HepG2 (cell line): ENCODE measurements around the gene SLC35B1. TPM values are rescaled to one million over a fixed set of nuclear protein-coding genes. Genes with fewer than 3 reads are reported as not detected.

Source experiments
- ATAC-seq: fragments of 200-7000 bp; cut with Tn5 transposase; 3 replicates; pipeline ENCODE4 v1.9.1; 2020; ENCODE audit warnings: mild to moderate bottlenecking, moderate library complexity
- BruUV-seq: library from RNA; stranded (reverse); fragments of 400-500 nt; replicated peaks from 2 replicates; lab custom pipeline; 2021; lab: Mats Ljungman, UMichigan
- CTCF ChIA-PET: fragments of 300-600 bp; formaldehyde crosslinking; extraction: SDS; loops from one replicate; lab custom pipeline; 2021; ENCODE audit warnings: low total read pairs, inconsistent platforms, low intra/inter-chr PET ratio; lab: Yijun Ruan, JAX
- POLR2A ChIA-PET: fragments of 350-600 bp; sonication (Branson Sonifier 250); formaldehyde crosslinking; loops from one replicate; lab custom pipeline; 2020; ENCODE audit warnings: antibody characterized with exemption, inconsistent platforms; lab: Yijun Ruan, JAX
- DNase-seq: peaks from one replicate; pipeline ENCODE4 v3.0.0-alpha.2; 2015; ENCODE audit warnings: low spot score
- FAIRE-seq: peaks from 3 replicates; lab custom pipeline; 2011; peaks lifted over from hg19 to GRCh38; lab: Jason Lieb, UNC
- H2AFZ ChIP-seq: one replicate; pipeline ENCODE4 v1.6.1; 2011; ENCODE audit warnings: low read length, inconsistent platforms
- H3K27ac ChIP-seq: fragments of 300-600 bp; 3 replicates; pipeline ENCODE4 v1.8.0; 2011; ENCODE audit warnings: mixed run types, mild to moderate bottlenecking, mixed read lengths, low read length, inconsistent platforms; ENCODE audit not compliant: insufficient read depth; ENCODE audit errors: extremely low read length
- H3K27me3 ChIP-seq, 2 experiments: fragments of 200-600 bp in 1 of 2; 2 replicates in 1 of 2; 3 replicates in 1 of 2; pipeline versions ENCODE4 v1.6.0 to v1.8.0; 2011; ENCODE audit warnings: low read length in 2 of 2, mild to moderate bottlenecking in 2 of 2, moderate library complexity in 2 of 2, inconsistent platforms in 1 of 2; ENCODE audit not compliant: insufficient read depth in 2 of 2, control insufficient read depth in 1 of 2
- H3K36me3 ChIP-seq, 2 experiments: fragments of 200-600 bp in 1 of 2; replicated peaks in 1 of 2; 2 replicates in 1 of 2; 3 replicates in 1 of 2; pipeline versions ENCODE4 v1.5.1 to v1.8.0; 2011; ENCODE audit warnings: low read length in 2 of 2, inconsistent platforms in 1 of 2; ENCODE audit not compliant: insufficient read depth in 2 of 2, control insufficient read depth in 1 of 2
- H3K4me1 ChIP-seq: 2 replicates; pipeline ENCODE4 v1.5.1; 2012; ENCODE audit warnings: low read length, inconsistent platforms; ENCODE audit not compliant: insufficient read depth
- H3K4me2 ChIP-seq: 2 replicates; pipeline ENCODE4 v1.6.0; 2011; ENCODE audit warnings: low read depth, low read length, inconsistent platforms
- H3K4me3 ChIP-seq, 3 experiments: fragments of 200-600 bp in 1 of 3; sonication (generic), shearing (Covaris generic) in 1 of 3; replicated peaks in 1 of 3; 2 replicates each; pipeline ENCODE4 v1.5.1; 2011 to 2016; ENCODE audit warnings: low read length in 3 of 3, inconsistent platforms in 2 of 3, low read depth in 2 of 3, mild to moderate bottlenecking in 2 of 3, control low read depth in 1 of 3, mixed read lengths in 1 of 3; ENCODE audit not compliant: insufficient read depth in 1 of 3
- H3K79me2 ChIP-seq: one replicate; pipeline ENCODE4 v1.6.1; 2011; ENCODE audit warnings: low read length, inconsistent platforms; ENCODE audit not compliant: insufficient read depth
- H3K9ac ChIP-seq: 2 replicates; pipeline ENCODE4 v1.6.0; 2011; ENCODE audit warnings: mild to moderate bottlenecking, low read depth, low read length, inconsistent platforms; ENCODE audit not compliant: insufficient read depth
- H3K9me3 ChIP-seq: 2 replicates; pipeline ENCODE4 v1.5.1; 2012; ENCODE audit warnings: mild to moderate bottlenecking, low read length
- H4K20me1 ChIP-seq: 2 replicates; pipeline ENCODE4 v1.6.0; 2011; ENCODE audit warnings: inconsistent platforms, mild to moderate bottlenecking, low read length, moderate library complexity; ENCODE audit not compliant: insufficient read depth
- GFI1 ChIP-seq: sonication (generic); formaldehyde crosslinking; IDR thresholded peaks from 2 replicates; pipeline ENCODE4 v1.5.0; 2020; ENCODE audit warnings: missing genetic modification reagents, mild to moderate bottlenecking, borderline replicate concordance
- HHEX ChIP-seq: IDR thresholded peaks from 2 replicates; pipeline ENCODE4 v1.6.1; 2016; ENCODE audit warnings: control low read depth
- MEF2D ChIP-seq: sonication (generic); formaldehyde crosslinking; IDR thresholded peaks from 2 replicates; pipeline ENCODE4 v1.5.1; 2020; ENCODE audit warnings: mild to moderate bottlenecking, missing genetic modification reagents
- NFE2L2 ChIP-seq: fragments of 150-350 bp; IDR thresholded peaks from 2 replicates; pipeline ENCODE4 v1.6.1; 2014; ENCODE audit warnings: low read length
- NKX3-1 ChIP-seq: sonication (generic); formaldehyde crosslinking; IDR thresholded peaks from 2 replicates; pipeline ENCODE4 v1.5.0; 2020; ENCODE audit warnings: missing genetic modification reagents
- SIX1 ChIP-seq: sonication (generic); formaldehyde crosslinking; IDR thresholded peaks from 2 replicates; pipeline ENCODE4 v1.4.0; 2020; ENCODE audit warnings: missing genetic modification reagents, borderline replicate concordance
- U2AF1 ChIP-seq: fragments of 200-400 bp; formaldehyde crosslinking; optimal IDR thresholded peaks from 2 replicates; pipeline ENCODE3; 2017; ENCODE audit warnings: mild to moderate bottlenecking, low read depth, low read length
- YY1 ChIP-seq: IDR thresholded peaks from 2 replicates; pipeline ENCODE4 v1.6.1; 2011; ENCODE audit warnings: low read length, low read depth, moderate library complexity, mild to moderate bottlenecking; ENCODE audit not compliant: insufficient read depth, insufficient replicate concordance
- ZMYM3 ChIP-seq: sonication (generic); formaldehyde crosslinking; IDR thresholded peaks from 2 replicates; pipeline ENCODE4 v1.5.1; 2020; ENCODE audit warnings: mild to moderate bottlenecking, missing genetic modification reagents
- ZNF510 ChIP-seq: sonication (generic); formaldehyde crosslinking; IDR thresholded peaks from 2 replicates; pipeline ENCODE4 v1.4.0; 2020; ENCODE audit warnings: low read depth, mild to moderate bottlenecking, missing genetic modification reagents
- ZNF570 ChIP-seq: sonication (generic); formaldehyde crosslinking; IDR thresholded peaks from 2 replicates; pipeline ENCODE4 v1.4.0; 2020; ENCODE audit warnings: mild to moderate bottlenecking, missing genetic modification reagents, borderline replicate concordance
- ZNF644 ChIP-seq: IDR thresholded peaks from 2 replicates; pipeline ENCODE4 v1.6.1; 2016; ENCODE audit warnings: low read depth
- ZNF749 ChIP-seq: sonication (generic); formaldehyde crosslinking; IDR thresholded peaks from 2 replicates; pipeline ENCODE4 v1.8.0; 2022; ENCODE audit warnings: mild to moderate bottlenecking, missing genetic modification reagents, moderate library complexity, borderline replicate concordance
- ZNF777 ChIP-seq: sonication (generic); formaldehyde crosslinking; IDR thresholded peaks from 2 replicates; pipeline ENCODE4 v1.4.0; 2020; ENCODE audit warnings: missing genetic modification reagents
- ZNF792 ChIP-seq: IDR thresholded peaks from 2 replicates; pipeline ENCODE4 v1.6.1; 2016
- WGBS: methylation state at CpG from one replicate; pipeline ENCODE4 v1.1.6; 2017; ENCODE audit warnings: low lambda C conversion rate; 5-methylcytosine and 5-hydroxymethylcytosine counted together
- in situ Hi-C: cut with HindIII; loops from 2 replicates; pipeline ENCODE4 v1.10.0; 2017; ENCODE audit warnings: low pct_unique_long_range_greater_than_20kb; ENCODE audit not compliant: extremely low pct_ligation_motif_present
- intact Hi-C: fragments of 100-400 bp; cut with micrococcal nuclease; formaldehyde crosslinking; loops from one replicate; pipeline ENCODE4 v1.10.0; 2022; ENCODE audit not compliant: unreplicated experiment
- polyA plus RNA-seq, 8 experiments: library from polyadenylated mRNA; depleted of rRNA in 3 of 8; stranded (reverse) in 7 of 8; unstranded in 1 of 8; fragments of >200 nt; fragmentation: Illumina TruSeq in 4 of 8; extraction: Trizol in 4 of 8; gene quantifications; 2 replicates each; pipeline versions ENCODE4 v1.2.1 to v1.2.3, GENCODE V29; 2011 to 2016; ENCODE audit warnings: low read depth in 4 of 8, missing spikeins in 1 of 8, mixed read lengths in 1 of 8; ENCODE audit not compliant: insufficient read depth in 1 of 8
- total RNA-seq, 5 experiments: library from RNA; depleted of rRNA; stranded (reverse); fragments of >200 nt; fragmentation: Illumina TruSeq; extraction: Trizol; gene quantifications; 2 replicates each; pipeline ENCODE4 v1.2.3, GENCODE V29; 2016; ENCODE audit warnings: low read depth in 1 of 5
- TF ChIP-seq, protein P1 (sequence below): sonication (generic); formaldehyde crosslinking; IDR thresholded peaks from 2 replicates; pipeline ENCODE4 v1.4.0; 2020; ENCODE audit warnings: missing genetic modification reagents
- TF ChIP-seq, protein P2 (sequence below): IDR thresholded peaks from 2 replicates; pipeline ENCODE4 v1.6.1; 2016
- TF ChIP-seq, protein P3 (sequence below): sonication (generic); formaldehyde crosslinking; IDR thresholded peaks from 2 replicates; pipeline ENCODE4 v1.4.0; 2020; ENCODE audit warnings: missing genetic modification reagents
- TF ChIP-seq, protein P4 (sequence below): sonication (generic); formaldehyde crosslinking; IDR thresholded peaks from 2 replicates; pipeline ENCODE4 v1.5.0; 2020; ENCODE audit warnings: missing genetic modification reagents
- TF ChIP-seq, protein P5 (sequence below): sonication (generic); formaldehyde crosslinking; conservative IDR thresholded peaks from 2 replicates; pipeline ENCODE4 v1.4.0; 2020; ENCODE audit warnings: missing genetic modification reagents

Gene SLC35B1
- total and polyA plus RNA-seq, 2 of the 13 experiments (the other 11 are each of a cell fraction or from before 2014, with no cell fraction given), result 99.6 to 113 TPM

DNA sequence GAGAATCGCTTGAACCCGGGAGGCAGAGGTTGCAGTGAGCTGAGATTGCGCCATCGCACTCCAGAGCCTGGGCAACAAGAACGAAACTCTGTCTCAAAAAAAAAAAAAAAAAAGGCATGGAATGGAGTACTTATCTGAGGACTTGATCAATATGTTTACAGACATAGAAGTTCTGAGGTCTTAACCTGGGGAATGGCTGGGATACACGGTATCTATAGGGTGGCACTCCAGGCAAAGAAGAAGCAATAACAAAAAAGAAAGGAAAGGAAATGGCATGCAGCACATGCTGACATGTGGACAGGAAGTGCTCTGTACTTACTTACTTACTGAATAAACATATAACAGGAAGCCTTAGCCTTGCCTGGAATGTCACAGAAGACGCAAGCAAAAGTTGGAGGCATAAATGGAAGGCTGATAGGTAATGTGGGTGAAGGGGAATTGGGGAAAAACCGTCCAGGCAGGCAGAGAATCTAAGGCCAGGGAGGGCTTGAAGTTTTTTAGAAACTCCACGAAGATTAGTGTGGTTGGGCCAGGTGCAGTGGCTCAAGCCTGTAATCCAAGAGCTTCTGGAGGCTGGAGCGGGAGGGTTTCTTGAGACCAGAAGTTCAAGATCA is 19.8 kb downstream of the SLC35B1 start:
- intact Hi-C loops (no loop called here), in situ Hi-C loops (no loop called here)
- no peaks in the 10 kb centered on the region for H3K36me3 ChIP-seq
- H3K9ac ChIP-seq, result no peak overlapping the region
- WGBS, result 30% methylated on average over 10 of the region's 10 CpGs
- FAIRE-seq (peak; percentile 15), ATAC-seq (peak; percentile 65), DNase-seq (peak; percentile 58)
- BruUV-seq, result no TSS peak
- H3K4me1 ChIP-seq, result peaks cover 56% of the 10 kb centered on the region
- H3K9me3 ChIP-seq, result no peaks in the 10 kb centered on the region
- H3K27ac ChIP-seq, result peak overlapping the region; percentile 5
- peak overlapping the region; percentile 60 for H3K4me2 ChIP-seq
- ChIA-PET CTCF (interaction anchor here (0.6 to 1.2 kb wide), 2 partner anchors 11 to 118 kb away, joined by 3 read pairs; no protein-coding TSS in a partner anchor), POLR2A (interaction anchor here (0.6 to 2.6 kb wide), 9 partner anchors 9 to 273 kb away, joined by 3 to 11 read pairs (median 3); partner anchors contain the start of genes FAM117A, KAT7, PHB1 and SLC35B1)
- H3K4me3 ChIP-seq, result peak overlapping the region in 1 of 3 experiments; percentile 26; a peak in 2 of 6 replicates
- no peaks in the 10 kb centered on the region for H4K20me1 ChIP-seq
- H3K27me3 ChIP-seq, result peaks cover 0 to 17% of the 10 kb centered on the region in 2 experiments; a peak in 2 of 5 replicates
- H2AFZ ChIP-seq, result peak overlapping the region; percentile 37
- H3K79me2 ChIP-seq, result no peaks in the 10 kb centered on the region
- no peak for TF ChIP-seq HHEX
- TF ChIP-seq YY1, result no peak
- 0 out of 2 replicates have a peak, but pooled peaks have one; percentile 23 for TF ChIP-seq ZNF644 (CRISPR knock-in tag)
- TF ChIP-seq ZNF570 (CRISPR knock-in tag), result no peak
- TF ChIP-seq ZNF510, result peak; percentile 78; the same call in 1 of the 2 replicates
- TF ChIP-seq, protein P1, sequence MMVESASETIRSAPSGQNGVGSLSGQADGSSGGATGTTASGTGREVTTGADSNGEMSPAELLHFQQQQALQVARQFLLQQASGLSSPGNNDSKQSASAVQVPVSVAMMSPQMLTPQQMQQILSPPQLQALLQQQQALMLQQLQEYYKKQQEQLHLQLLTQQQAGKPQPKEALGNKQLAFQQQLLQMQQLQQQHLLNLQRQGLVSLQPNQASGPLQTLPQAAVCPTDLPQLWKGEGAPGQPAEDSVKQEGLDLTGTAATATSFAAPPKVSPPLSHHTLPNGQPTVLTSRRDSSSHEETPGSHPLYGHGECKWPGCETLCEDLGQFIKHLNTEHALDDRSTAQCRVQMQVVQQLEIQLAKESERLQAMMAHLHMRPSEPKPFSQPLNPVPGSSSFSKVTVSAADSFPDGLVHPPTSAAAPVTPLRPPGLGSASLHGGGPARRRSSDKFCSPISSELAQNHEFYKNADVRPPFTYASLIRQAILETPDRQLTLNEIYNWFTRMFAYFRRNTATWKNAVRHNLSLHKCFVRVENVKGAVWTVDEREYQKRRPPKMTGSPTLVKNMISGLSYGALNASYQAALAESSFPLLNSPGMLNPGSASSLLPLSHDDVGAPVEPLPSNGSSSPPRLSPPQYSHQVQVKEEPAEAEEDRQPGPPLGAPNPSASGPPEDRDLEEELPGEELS (CRISPR knock-in tag), result peak; percentile 26; the same call in 1 of the 2 replicates
- TF ChIP-seq, protein P2, sequence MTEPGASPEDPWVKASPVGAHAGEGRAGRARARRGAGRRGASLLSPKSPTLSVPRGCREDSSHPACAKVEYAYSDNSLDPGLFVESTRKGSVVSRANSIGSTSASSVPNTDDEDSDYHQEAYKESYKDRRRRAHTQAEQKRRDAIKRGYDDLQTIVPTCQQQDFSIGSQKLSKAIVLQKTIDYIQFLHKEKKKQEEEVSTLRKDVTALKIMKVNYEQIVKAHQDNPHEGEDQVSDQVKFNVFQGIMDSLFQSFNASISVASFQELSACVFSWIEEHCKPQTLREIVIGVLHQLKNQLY (CRISPR knock-in tag), result peak; percentile 76
- 0 out of 2 replicates have a peak, but pooled peaks have one; percentile 21 for TF ChIP-seq SIX1 (CRISPR knock-in tag)
- TF ChIP-seq, protein P3, sequence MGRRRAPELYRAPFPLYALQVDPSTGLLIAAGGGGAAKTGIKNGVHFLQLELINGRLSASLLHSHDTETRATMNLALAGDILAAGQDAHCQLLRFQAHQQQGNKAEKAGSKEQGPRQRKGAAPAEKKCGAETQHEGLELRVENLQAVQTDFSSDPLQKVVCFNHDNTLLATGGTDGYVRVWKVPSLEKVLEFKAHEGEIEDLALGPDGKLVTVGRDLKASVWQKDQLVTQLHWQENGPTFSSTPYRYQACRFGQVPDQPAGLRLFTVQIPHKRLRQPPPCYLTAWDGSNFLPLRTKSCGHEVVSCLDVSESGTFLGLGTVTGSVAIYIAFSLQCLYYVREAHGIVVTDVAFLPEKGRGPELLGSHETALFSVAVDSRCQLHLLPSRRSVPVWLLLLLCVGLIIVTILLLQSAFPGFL (CRISPR knock-in tag), result no peak
- TF ChIP-seq, protein P4, sequence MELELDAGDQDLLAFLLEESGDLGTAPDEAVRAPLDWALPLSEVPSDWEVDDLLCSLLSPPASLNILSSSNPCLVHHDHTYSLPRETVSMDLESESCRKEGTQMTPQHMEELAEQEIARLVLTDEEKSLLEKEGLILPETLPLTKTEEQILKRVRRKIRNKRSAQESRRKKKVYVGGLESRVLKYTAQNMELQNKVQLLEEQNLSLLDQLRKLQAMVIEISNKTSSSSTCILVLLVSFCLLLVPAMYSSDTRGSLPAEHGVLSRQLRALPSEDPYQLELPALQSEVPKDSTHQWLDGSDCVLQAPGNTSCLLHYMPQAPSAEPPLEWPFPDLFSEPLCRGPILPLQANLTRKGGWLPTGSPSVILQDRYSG (CRISPR knock-in tag), result no peak
- TF ChIP-seq NFE2L2, result no peak
- no peak for TF ChIP-seq NKX3-1 (CRISPR knock-in tag)
- TF ChIP-seq ZMYM3 (CRISPR knock-in tag), result peak; percentile 81
- TF ChIP-seq ZNF777 (CRISPR knock-in tag), result no peak
- TF ChIP-seq U2AF1, result no peak
- TF ChIP-seq ZNF792 (CRISPR knock-in tag), result peak; percentile 60; the same call in 1 of the 2 replicates
- peak; percentile 79; the same call in 1 of the 2 replicates for TF ChIP-seq MEF2D (CRISPR knock-in tag)
- 0 out of 2 replicates have a peak, but pooled peaks have one; percentile 33 for TF ChIP-seq GFI1 (CRISPR knock-in tag)
- TF ChIP-seq, protein P5, sequence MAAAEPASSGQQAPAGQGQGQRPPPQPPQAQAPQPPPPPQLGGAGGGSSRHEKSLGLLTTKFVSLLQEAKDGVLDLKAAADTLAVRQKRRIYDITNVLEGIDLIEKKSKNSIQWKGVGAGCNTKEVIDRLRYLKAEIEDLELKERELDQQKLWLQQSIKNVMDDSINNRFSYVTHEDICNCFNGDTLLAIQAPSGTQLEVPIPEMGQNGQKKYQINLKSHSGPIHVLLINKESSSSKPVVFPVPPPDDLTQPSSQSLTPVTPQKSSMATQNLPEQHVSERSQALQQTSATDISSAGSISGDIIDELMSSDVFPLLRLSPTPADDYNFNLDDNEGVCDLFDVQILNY (CRISPR knock-in tag), result no peak
- no peak for TF ChIP-seq ZNF749 (CRISPR knock-in tag)
